Measurements from ENCODE around the gene MUC5AC. TPM values are rescaled to one million over a fixed set of nuclear protein-coding genes. Genes with fewer than 3 reads are reported as not detected.
"Not testable (repeated sequence)": the region's sequence is repeated elsewhere in the genome, so short reads cannot be mapped to it uniquely, and the experiment has no call there.

Gene MUC5AC
- polyA plus RNA-seq, 1 donor from 2014 or later, result not detected

DNA sequence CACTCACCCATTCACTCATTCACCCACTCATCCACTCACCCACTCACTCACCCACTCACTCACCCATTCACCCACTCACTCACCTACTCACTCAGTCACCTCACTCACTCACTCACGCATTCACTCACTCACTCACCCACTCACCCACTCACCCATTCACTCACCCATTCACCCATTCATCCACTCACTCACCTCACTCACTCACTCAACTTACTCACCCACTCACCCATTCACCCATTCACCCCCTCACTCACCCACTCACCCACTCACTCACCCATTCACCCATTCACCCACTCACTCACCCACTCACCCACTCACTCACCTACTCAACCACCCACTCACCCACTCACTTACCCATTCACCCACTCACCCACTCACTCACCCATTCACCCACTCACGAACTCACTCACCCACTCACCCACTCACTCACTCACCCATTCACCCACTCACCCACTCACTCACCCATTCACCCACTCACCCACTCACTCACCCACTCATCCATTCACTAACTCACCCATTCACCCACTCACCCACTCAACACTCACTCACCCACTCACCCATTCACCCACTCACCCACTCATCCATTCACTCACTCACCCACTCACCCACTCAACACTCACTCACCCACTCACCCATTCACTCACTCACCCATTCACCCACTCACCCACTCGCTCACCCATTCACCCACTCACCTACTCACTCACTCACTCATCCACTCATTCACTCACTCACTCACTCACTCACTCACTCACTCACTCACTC lies 13.7 kb downstream of the MUC5AC start:
- H3K9ac ChIP-seq (ENCODE audit: low read length), result no peak overlapping the region
- H3K36me3 ChIP-seq (ENCODE audit: insufficient read depth, low read length), result no peaks in the 10 kb centered on the region
- TF ChIP-seq TAF1 (IDR thresholded peaks at IDR 0.05; ENCODE audit: low read depth), result no peak
- H3F3A ChIP-seq (ENCODE audit: insufficient read depth, low read length, poor library complexity, severe bottlenecking), result no peaks in the 10 kb centered on the region
- H4K20me1 ChIP-seq (ENCODE audit: insufficient read depth), result no peaks in the 10 kb centered on the region
- H3K27me3 ChIP-seq (ENCODE audit: insufficient read depth, low read depth, low read length), result no peaks in the 10 kb centered on the region
- H3K4me3 ChIP-seq (ENCODE audit: low read length), result no peak overlapping the region
- H3K79me2 ChIP-seq (replicated peaks; ENCODE audit: insufficient read depth, low read length), result no peaks in the 10 kb centered on the region
- no peak overlapping the region for H3K27ac ChIP-seq (ENCODE audit: low read length)
- H3K4me2 ChIP-seq (ENCODE audit: low read length), result no peak overlapping the region
- H3K9me2 ChIP-seq (ENCODE audit: insufficient read depth, low read length), result no peaks in the 10 kb centered on the region
- H2AFZ ChIP-seq (ENCODE audit: low read depth, low read length), result no peak overlapping the region
- no peaks in the 10 kb centered on the region for H3K9me3 ChIP-seq (ENCODE audit: low read length)

- no peak overlapping the region for H2AFZ ChIP-seq (ENCODE audit: low read depth, low read length)
Measured at GRCh38 chr11:1171985-1172728, 14.4 kb downstream of the MUC5AC start.

GRCh38 chr11:1172729-1173117 lies 15.0 kb downstream of the MUC5AC start:
- H3K27ac ChIP-seq (ENCODE audit: low read length), result no peak overlapping the region
- H3F3A ChIP-seq (ENCODE audit: insufficient read depth, low read length, poor library complexity, severe bottlenecking), result no peaks in the 10 kb centered on the region
- H4K20me1 ChIP-seq (ENCODE audit: insufficient read depth), result no peaks in the 10 kb centered on the region
- H3K9me2 ChIP-seq (ENCODE audit: insufficient read depth, low read length), result no peaks in the 10 kb centered on the region
- no peaks in the 10 kb centered on the region for H3K79me2 ChIP-seq (replicated peaks; ENCODE audit: insufficient read depth, low read length)
- H3K9me3 ChIP-seq (ENCODE audit: low read length), result no peaks in the 10 kb centered on the region
- H3K27me3 ChIP-seq (ENCODE audit: insufficient read depth, low read depth, low read length), result no peaks in the 10 kb centered on the region
- H3K9ac ChIP-seq (ENCODE audit: low read length), result no peak overlapping the region
- no peak overlapping the region for H2AFZ ChIP-seq (ENCODE audit: low read depth, low read length)
- no peak overlapping the region for H3K4me2 ChIP-seq (ENCODE audit: low read length)
- no peaks in the 10 kb centered on the region for H3K36me3 ChIP-seq (ENCODE audit: insufficient read depth, low read length)
- TF ChIP-seq SMC3 (conservative IDR thresholded peaks at IDR 0.05; ENCODE audit: poor library complexity) (no peak), TAF1 (IDR thresholded peaks at IDR 0.05; ENCODE audit: low read depth) (no peak), REST (IDR thresholded peaks at IDR 0.05; ENCODE audit: borderline replicate concordance) (no peak), RAD21 (conservative IDR thresholded peaks at IDR 0.05) (no peak), EP300 (conservative IDR thresholded peaks at IDR 0.05; ENCODE audit: poor library complexity, severe bottlenecking) (no peak), POLR2AphosphoS5 (IDR thresholded peaks at IDR 0.05) (no peak), MXI1 (conservative IDR thresholded peaks at IDR 0.05; ENCODE audit: poor library complexity, severe bottlenecking) (no peak), EZH2 (IDR thresholded peaks at IDR 0.05; ENCODE audit: borderline replicate concordance, insufficient read depth, low read length, poor library complexity, severe bottlenecking) (no peak)
- TF ChIP-seq, protein P1, sequence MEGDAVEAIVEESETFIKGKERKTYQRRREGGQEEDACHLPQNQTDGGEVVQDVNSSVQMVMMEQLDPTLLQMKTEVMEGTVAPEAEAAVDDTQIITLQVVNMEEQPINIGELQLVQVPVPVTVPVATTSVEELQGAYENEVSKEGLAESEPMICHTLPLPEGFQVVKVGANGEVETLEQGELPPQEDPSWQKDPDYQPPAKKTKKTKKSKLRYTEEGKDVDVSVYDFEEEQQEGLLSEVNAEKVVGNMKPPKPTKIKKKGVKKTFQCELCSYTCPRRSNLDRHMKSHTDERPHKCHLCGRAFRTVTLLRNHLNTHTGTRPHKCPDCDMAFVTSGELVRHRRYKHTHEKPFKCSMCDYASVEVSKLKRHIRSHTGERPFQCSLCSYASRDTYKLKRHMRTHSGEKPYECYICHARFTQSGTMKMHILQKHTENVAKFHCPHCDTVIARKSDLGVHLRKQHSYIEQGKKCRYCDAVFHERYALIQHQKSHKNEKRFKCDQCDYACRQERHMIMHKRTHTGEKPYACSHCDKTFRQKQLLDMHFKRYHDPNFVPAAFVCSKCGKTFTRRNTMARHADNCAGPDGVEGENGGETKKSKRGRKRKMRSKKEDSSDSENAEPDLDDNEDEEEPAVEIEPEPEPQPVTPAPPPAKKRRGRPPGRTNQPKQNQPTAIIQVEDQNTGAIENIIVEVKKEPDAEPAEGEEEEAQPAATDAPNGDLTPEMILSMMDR (IDR thresholded peaks at IDR 0.05; ENCODE audit: poor library complexity, severe bottlenecking), result no peak
- no peak overlapping the region for H3K4me3 ChIP-seq (ENCODE audit: low read length)

More at GRCh38 chr11:1171985-1172728, 14.4 kb downstream of the MUC5AC start:
- H3K9ac ChIP-seq (ENCODE audit: low read length), result no peak overlapping the region
- no peaks in the 10 kb centered on the region for H3F3A ChIP-seq (ENCODE audit: insufficient read depth, low read length, poor library complexity, severe bottlenecking)
- no peaks in the 10 kb centered on the region for H3K36me3 ChIP-seq (ENCODE audit: insufficient read depth, low read length)
- no peak for TF ChIP-seq SMC3 (conservative IDR thresholded peaks at IDR 0.05; ENCODE audit: poor library complexity)
- H3K79me2 ChIP-seq (replicated peaks; ENCODE audit: insufficient read depth, low read length), result no peaks in the 10 kb centered on the region
- no peaks in the 10 kb centered on the region for H4K20me1 ChIP-seq (ENCODE audit: insufficient read depth)
- H3K4me3 ChIP-seq (ENCODE audit: low read length), result no peak overlapping the region
- no peaks in the 10 kb centered on the region for H3K9me2 ChIP-seq (ENCODE audit: insufficient read depth, low read length)
- H3K4me2 ChIP-seq (ENCODE audit: low read length), result no peak overlapping the region
- H3K27me3 ChIP-seq (ENCODE audit: insufficient read depth, low read depth, low read length), result no peaks in the 10 kb centered on the region
- H3K27ac ChIP-seq (ENCODE audit: low read length), result no peak overlapping the region
- no peaks in the 10 kb centered on the region for H3K9me3 ChIP-seq (ENCODE audit: low read length)

DNA sequence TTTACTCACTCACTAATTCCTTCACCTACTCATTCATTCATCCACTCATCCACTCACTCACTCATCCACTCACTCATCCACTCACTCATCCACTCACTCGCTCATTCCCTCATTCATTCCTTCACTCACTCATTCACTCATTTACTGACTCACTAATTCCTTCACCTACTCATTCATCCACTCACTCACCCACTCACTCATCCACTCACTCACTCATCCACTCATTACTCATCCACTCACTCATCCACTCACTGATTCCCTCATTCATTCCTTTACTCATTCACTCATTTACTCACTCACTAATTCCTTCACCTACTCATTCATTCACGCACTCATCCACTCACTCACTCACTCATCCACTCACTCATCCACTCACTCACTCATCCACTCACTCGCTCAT lies 15.6 kb downstream of the MUC5AC start:
- not testable (repeated sequence) for H3K27ac ChIP-seq (ENCODE audit: low read length); H3K27me3 ChIP-seq (ENCODE audit: insufficient read depth, low read depth, low read length); H3K9me2 ChIP-seq (ENCODE audit: insufficient read depth, low read length); H3K9ac ChIP-seq (ENCODE audit: low read length); H3K36me3 ChIP-seq (ENCODE audit: insufficient read depth, low read length); H3K4me3 ChIP-seq (ENCODE audit: low read length); H3K4me2 ChIP-seq (ENCODE audit: low read length); H3K79me2 ChIP-seq (replicated peaks; ENCODE audit: insufficient read depth, low read length); H3F3A ChIP-seq (ENCODE audit: insufficient read depth, low read length, poor library complexity, severe bottlenecking); H4K20me1 ChIP-seq (ENCODE audit: insufficient read depth); H2AFZ ChIP-seq (ENCODE audit: low read depth, low read length); H3K9me3 ChIP-seq (ENCODE audit: low read length)
